ENCODE measurements around the gene ADCY10.
"Not testable (repeated sequence)": the region's sequence is repeated elsewhere in the genome, so short reads cannot be mapped to it uniquely, and the experiment has no call there.

The ADCY10 gene

GRCh38 chr1:167913895-167914496 lies at the start of gene ADCY10:
TSS of gene ADCY10 (minus strand) at chr1:167914134. CDS start at chr1:167905140, 8,994 bp downstream.
- no peak for DNase-seq (ENCODE audit: low spot score)

GRCh38 chr1:167957710-167958109 lies 43.8 kb upstream of the ADCY10 start:
- no peak for DNase-seq (ENCODE audit: low spot score)

GRCh38 chr1:167955915-167956314 lies 42.0 kb upstream of the ADCY10 start:
- DNase-seq (ENCODE audit: low spot score): no peak

- no peak for DNase-seq (ENCODE audit: low spot score)
These were observed 36.6 kb upstream of the ADCY10 start for GRCh38 chr1:167950569-167950968.

- no peak for DNase-seq (ENCODE audit: low spot score)
These were observed 35.9 kb upstream of the ADCY10 start for GRCh38 chr1:167949785-167950184.

- no peak for DNase-seq (ENCODE audit: low spot score)
These were observed 33.8 kb upstream of the ADCY10 start for GRCh38 chr1:167947733-167948132.

GRCh38 chr1:167943541-167943940 lies 29.6 kb upstream of the ADCY10 start:
- no peak for DNase-seq (ENCODE audit: low spot score)

GRCh38 chr1:167940264-167940663 lies 26.3 kb upstream of the ADCY10 start:
- DNase-seq (ENCODE audit: low spot score): no peak

- no peak for DNase-seq (ENCODE audit: low spot score)
These were observed 24.2 kb upstream of the ADCY10 start for GRCh38 chr1:167938080-167938636.

GRCh38 chr1:167937709-167938010 lies 23.7 kb upstream of the ADCY10 start:
- DNase-seq (ENCODE audit: low spot score): no peak

GRCh38 chr1:167936930-167937708 lies 23.2 kb upstream of the ADCY10 start, which contains the start of gene MPC2:
TSS of gene MPC2 (minus strand) at chr1:167937072. CDS start at chr1:167935841, 1,231 bp downstream.
- peak; percentile 56 for DNase-seq (ENCODE audit: low spot score)

GRCh38 chr1:167936068-167936929 lies 22.4 kb upstream of the ADCY10 start, which contains the start of gene DCAF6:
TSS of gene DCAF6 (plus strand) at chr1:167936683. CDS start at chr1:167936912, 229 bp downstream.
- peak; percentile 99 for DNase-seq (ENCODE audit: low spot score)

GRCh38 chr1:167935216-167936067 lies 21.5 kb upstream of the ADCY10 start:
- peak; percentile 23 for DNase-seq (ENCODE audit: low spot score)

GRCh38 chr1:167934426-167935215 lies 20.7 kb upstream of the ADCY10 start:
- DNase-seq (ENCODE audit: low spot score): no peak

GRCh38 chr1:167933788-167934187 lies 19.9 kb upstream of the ADCY10 start:
- no peak for DNase-seq (ENCODE audit: low spot score)

GRCh38 chr1:167929725-167930124 lies 15.8 kb upstream of the ADCY10 start:
- no peak for DNase-seq (ENCODE audit: low spot score)

GRCh38 chr1:167928919-167929318 lies 15.0 kb upstream of the ADCY10 start:
- not testable (repeated sequence) for DNase-seq (ENCODE audit: low spot score)

- DNase-seq (ENCODE audit: low spot score): no peak
These were observed 14.5 kb upstream of the ADCY10 start for GRCh38 chr1:167928457-167928852.

GRCh38 chr1:167927046-167927754 lies 13.3 kb upstream of the ADCY10 start:
- no peak for DNase-seq (ENCODE audit: low spot score)

- DNase-seq (ENCODE audit: low spot score): no peak
These were observed 12.6 kb upstream of the ADCY10 start for GRCh38 chr1:167926486-167926997.

All from globus pallidus (tissue), 1 donor.